ENCODE results near the gene CDC42.

Gene CDC42

DNA sequence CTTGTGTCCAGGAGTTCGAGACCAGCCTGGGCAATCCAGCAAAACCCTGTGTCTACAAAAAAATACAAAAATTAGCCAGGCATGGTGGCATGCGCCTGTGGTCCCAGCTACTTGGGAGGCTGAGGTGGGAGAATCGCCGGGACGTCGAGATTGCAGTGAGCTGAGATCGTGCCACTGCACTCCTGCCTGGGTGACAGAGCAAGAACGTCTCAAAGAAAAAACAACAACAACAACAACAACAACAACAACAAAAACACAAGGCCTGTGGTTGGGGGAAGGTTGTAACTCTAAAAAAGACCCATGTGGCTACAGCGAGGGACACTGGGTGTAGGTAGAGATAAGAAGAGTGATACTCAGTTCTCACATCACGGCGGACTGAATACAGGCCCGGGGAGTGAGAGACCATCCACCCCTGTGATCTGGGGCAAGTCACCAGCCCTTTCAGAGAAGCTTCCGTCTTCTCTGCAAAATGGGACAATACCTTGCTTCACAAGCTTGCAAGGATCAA, 848 bp upstream of the CDC42 start:
- H3K27me3 Mint-ChIP-seq, result no peaks in the 10 kb centered on the region
- H3K4me1 Mint-ChIP-seq, result peaks cover 49% of the 10 kb centered on the region
- H3K4me3 Mint-ChIP-seq, result peak overlapping the region; percentile 86
- H3K36me3 Mint-ChIP-seq, result peaks cover 9% of the 10 kb centered on the region
- peak overlapping the region; percentile 41 for H3K27ac Mint-ChIP-seq
- no peaks in the 10 kb centered on the region for H3K9me3 Mint-ChIP-seq

DNA sequence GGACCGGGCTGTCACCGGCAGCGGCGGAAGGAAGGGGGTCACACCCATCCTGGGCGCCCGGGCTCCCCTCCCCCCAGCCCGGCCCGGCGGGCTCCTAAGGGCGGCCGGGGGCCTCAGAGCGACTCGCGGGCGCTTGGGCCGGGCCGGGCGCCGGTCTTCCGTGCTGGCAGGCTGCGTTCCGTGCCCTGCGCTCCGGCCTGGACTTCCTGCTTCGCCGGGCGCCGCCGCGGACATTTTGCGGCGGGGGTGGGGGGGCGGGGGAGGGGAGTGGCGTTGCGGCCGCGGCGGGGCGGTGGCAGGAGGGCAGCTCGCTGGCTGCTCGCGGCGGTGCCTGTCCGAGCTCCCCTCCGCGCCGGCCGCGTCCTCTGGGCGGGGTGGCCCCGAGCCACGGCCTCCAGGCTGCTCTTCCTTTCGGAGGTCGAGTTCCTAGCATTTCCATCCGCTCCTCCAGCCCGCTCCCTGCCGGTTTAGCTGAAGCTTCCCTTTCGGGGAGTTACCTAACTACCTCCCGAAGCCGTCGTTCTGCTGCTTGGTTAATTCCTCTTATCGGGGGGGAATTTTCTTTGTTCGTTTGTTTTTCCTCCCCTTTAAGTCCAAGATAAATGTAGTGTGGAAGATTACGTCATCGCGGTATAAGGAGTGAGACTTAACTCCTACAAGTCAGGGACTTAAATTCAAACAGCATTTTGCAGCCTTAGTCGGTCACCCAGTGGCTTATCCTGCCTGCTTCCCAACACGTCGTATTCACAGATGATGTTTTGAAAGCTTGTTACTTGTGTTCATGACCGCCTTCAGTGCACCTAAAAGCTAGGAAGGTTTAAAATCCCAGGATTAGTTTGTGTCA, 730 bp downstream of the CDC42 start:
- Mint-ChIP-seq H3K9me3 (no peaks in the 10 kb centered on the region), H3K4me3 (peak overlapping the region; percentile 100), H3K4me1 (peaks cover 56% of the 10 kb centered on the region), H3K27ac (peak overlapping the region; percentile 98), H3K36me3 (peaks cover 12% of the 10 kb centered on the region), H3K27me3 (no peaks in the 10 kb centered on the region)

DNA sequence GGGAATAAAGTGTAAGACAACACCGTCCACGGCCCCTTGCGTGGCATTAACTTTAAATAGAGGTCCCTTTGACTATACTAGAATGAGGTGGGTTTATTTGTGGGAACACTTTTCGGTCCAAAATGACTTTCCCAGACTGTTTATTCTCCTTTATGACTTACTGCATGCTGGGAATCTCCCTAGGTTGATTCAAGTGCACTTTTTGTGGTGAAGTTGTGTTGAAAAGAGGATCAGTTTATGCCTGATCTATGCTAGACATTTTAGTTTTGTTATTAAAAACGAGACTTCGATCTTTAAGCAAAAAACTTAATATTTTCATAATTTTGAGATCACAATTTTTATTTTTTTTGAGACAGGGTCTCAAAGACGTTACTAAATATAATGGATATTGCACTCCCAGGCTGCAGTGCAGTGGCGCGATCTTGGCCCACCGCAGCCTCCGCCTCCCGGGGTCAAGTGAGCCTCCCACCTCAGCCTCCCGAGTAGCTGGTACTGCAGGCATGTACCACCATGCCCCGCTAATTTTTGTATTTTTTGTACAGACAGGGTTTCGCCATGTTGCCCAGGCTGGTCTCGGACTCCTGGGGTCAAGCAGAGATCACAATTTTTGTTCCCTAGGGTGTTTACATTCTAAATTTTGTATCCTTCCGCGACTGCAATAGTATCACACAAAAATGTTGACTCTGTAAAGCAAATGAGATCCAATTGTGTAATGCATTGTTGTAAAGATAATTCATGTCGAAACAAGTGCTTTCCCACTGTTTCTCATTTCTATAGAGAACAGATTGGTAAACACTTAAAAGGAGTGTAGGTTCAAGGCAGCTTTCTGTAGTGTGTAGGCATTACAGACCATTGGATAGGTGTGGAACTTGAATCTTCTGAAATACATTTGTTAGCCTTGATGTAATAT, 1.6 kb downstream of the CDC42 start:
- Mint-ChIP-seq H3K4me3 (peak overlapping the region; percentile 100), H3K9me3 (no peaks in the 10 kb centered on the region), H3K27me3 (no peaks in the 10 kb centered on the region), H3K27ac (peak overlapping the region; percentile 98), H3K36me3 (peaks cover 12% of the 10 kb centered on the region), H3K4me1 (peaks cover 53% of the 10 kb centered on the region)

DNA sequence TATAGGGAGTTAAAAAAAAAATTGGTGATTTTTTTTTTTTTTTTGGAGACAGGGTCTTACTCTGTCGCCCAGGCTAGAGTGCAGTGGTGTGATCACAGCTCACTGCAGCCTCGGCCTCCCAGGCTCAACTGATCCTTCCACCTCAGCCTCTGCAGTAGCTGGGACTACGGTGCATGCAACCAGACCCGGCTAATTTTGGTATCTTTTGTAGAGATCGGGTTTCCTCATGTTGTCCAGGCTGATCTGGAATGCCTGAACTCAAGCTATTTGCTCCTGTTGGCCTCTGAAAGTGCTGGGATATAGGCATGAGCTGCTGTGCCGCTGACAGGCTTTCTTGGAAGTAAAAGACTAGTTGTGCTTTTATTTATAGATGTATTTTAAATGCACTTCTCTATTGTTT, 3.0 kb downstream of the CDC42 start:
- Mint-ChIP-seq H3K9me3 (no peaks in the 10 kb centered on the region), H3K27me3 (no peaks in the 10 kb centered on the region), H3K36me3 (peaks cover 12% of the 10 kb centered on the region), H3K4me3 (peak overlapping the region; percentile 75), H3K4me1 (peaks cover 60% of the 10 kb centered on the region), H3K27ac (peak overlapping the region; percentile 70)

DNA sequence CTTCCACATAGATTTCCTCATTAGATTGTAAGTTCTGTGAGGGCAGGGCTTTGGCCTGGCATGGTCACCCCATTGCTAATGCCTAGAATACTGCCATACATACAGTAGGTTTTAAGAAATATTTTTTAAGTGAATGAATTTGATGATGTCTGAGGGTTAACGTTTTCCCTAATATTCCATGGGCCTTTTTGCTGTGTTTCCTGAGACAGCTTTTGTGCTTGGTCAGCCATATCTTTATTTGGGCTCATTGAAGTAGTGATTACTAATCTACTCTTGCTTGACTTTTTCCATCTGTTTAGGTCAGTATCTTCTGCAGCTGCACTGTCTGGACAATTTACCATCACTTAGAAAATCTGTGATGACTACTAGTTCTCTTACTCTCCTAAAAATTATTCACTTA, 3.5 kb downstream of the CDC42 start:
- peak overlapping the region; percentile 42 for H3K27ac Mint-ChIP-seq
- H3K36me3 Mint-ChIP-seq, result peaks cover 12% of the 10 kb centered on the region
- H3K9me3 Mint-ChIP-seq, result no peaks in the 10 kb centered on the region
- no peaks in the 10 kb centered on the region for H3K27me3 Mint-ChIP-seq
- H3K4me1 Mint-ChIP-seq, result peaks cover 66% of the 10 kb centered on the region
- H3K4me3 Mint-ChIP-seq, result peak overlapping the region; percentile 75

DNA sequence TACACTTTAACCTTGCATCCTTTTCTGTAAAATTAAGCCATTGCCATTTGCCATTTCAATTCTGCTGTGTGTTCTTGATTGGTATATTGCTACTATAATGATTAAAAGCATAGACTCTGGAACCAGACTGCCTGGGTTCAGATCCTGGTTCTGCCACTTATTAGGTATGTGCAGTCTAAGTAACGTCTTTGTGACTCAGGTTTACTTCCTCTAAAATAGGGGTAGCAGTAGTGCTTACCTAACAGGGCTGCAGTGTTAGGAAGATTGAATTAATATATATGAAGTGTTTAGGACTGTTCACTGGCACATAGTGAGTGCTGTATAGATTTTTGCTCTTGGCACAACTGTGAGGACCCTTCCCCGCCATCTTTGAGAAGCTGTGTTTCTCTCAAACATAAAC, 4.4 kb downstream of the CDC42 start:
- H3K27ac Mint-ChIP-seq, result peak overlapping the region; percentile 81
- H3K9me3 Mint-ChIP-seq, result no peaks in the 10 kb centered on the region
- peak overlapping the region; percentile 75 for H3K4me3 Mint-ChIP-seq
- peaks cover 12% of the 10 kb centered on the region for H3K36me3 Mint-ChIP-seq
- no peaks in the 10 kb centered on the region for H3K27me3 Mint-ChIP-seq
- peaks cover 62% of the 10 kb centered on the region for H3K4me1 Mint-ChIP-seq

DNA sequence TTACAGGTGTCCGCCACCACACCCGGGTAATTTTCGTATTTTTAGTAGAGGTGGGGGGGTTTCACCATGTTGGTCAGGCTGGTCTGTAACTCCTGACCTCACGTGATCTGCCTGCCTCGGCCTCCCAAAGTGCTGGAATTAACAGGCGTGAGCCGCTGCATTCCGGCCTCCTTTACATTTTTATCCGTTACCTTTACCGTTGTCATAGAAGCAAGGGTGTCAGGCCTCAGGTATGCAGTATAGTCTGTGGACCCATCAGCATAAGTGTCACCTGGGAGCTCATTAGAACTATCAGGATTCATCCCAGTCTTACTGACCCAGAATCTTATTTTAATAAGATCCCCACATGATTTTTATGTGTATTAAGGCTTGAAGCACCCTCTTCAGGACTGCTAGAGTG, 5.4 kb downstream of the CDC42 start:
- Mint-ChIP-seq H3K4me3 (peak overlapping the region; percentile 47), H3K4me1 (peaks cover 71% of the 10 kb centered on the region), H3K27ac (peak overlapping the region; percentile 70), H3K36me3 (peaks cover 15% of the 10 kb centered on the region), H3K27me3 (no peaks in the 10 kb centered on the region), H3K9me3 (no peaks in the 10 kb centered on the region)

DNA sequence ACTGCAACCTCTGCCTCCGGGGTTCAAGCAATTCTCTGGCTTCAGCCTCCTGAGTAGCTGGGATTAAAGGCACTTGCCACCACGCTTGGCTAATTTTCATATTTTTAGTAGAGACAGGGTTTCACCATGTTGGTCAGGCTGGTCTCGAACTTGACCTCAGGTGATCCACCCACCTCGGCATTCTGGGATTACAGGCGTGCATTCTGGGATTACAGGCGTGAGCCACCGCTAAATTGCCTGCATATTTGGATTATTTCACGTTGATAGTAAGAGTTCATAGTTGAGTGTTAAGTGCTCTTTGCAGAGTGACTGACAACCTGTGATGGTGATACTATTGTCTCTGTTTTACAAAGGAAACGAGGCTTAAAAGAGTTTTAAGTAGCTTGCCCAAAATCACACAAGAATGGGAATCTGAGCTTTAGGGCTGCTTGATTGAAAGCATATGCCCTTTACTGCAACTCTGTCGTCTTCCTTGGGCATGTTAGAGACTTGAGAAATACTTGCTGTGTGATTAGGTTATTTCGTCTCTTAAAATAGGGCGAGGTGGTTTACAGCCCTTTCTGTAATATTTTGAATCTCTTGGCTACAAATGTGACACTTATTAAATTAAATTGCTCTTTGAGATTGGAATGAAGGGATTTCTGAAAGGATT, 12.4 kb downstream of the CDC42 start:
- no peaks in the 10 kb centered on the region for H3K27me3 Mint-ChIP-seq
- no peaks in the 10 kb centered on the region for H3K9me3 Mint-ChIP-seq
- peaks cover 18% of the 10 kb centered on the region for H3K36me3 Mint-ChIP-seq
- peak overlapping the region; percentile 68 for H3K4me3 Mint-ChIP-seq
- peak overlapping the region; percentile 90 for H3K27ac Mint-ChIP-seq
- peaks cover 86% of the 10 kb centered on the region for H3K4me1 Mint-ChIP-seq

DNA sequence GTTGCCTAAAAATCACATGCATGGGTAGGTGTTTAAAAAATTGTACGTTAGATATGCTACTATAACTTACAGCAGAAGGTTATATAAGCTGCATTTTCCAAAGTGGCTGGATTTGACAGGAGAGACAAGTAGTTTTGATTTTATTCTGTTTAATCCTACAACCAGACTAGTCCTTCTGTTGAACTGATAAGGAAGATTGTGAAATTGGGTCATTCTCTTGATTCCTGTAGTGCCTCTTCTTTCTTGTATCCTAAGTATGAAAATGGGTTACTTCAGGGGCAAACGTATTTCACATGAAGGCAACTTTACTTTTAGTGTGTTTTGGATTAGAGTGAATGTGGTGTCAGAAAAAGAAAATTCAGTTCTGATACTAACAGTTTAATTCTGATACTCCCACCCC, 19.0 kb downstream of the CDC42 start:
- no peaks in the 10 kb centered on the region for H3K27me3 Mint-ChIP-seq
- H3K9me3 Mint-ChIP-seq, result no peaks in the 10 kb centered on the region
- H3K4me1 Mint-ChIP-seq, result peaks cover 80% of the 10 kb centered on the region
- H3K4me3 Mint-ChIP-seq, result peak overlapping the region; percentile 49
- peak overlapping the region; percentile 56 for H3K27ac Mint-ChIP-seq
- H3K36me3 Mint-ChIP-seq, result peaks cover 10% of the 10 kb centered on the region

DNA sequence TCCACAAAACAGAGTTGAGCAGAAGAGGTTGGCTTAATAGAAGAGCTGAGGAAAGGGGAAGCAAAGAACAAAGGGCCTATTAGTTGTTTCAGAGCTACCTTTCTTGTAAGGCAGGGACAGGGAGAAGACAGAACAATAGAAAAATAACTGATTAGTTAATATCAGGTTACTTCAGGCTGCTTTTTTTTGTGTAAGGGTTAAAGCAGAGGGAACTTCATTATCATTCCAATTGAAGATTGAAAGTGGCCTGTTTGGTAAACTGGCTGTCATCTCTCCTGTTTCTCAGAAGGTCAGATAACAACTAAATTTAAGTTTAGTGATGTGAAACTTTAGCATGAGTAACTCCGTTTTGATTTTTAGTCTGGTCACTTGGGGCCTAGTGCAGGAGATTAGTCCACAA, 22.3 kb downstream of the CDC42 start:
- H3K36me3 Mint-ChIP-seq, result peaks cover 16% of the 10 kb centered on the region
- H3K9me3 Mint-ChIP-seq, result no peaks in the 10 kb centered on the region
- peak overlapping the region; percentile 71 for H3K27ac Mint-ChIP-seq
- H3K4me1 Mint-ChIP-seq, result peaks cover 86% of the 10 kb centered on the region
- H3K4me3 Mint-ChIP-seq, result peak overlapping the region; percentile 53
- no peaks in the 10 kb centered on the region for H3K27me3 Mint-ChIP-seq

DNA sequence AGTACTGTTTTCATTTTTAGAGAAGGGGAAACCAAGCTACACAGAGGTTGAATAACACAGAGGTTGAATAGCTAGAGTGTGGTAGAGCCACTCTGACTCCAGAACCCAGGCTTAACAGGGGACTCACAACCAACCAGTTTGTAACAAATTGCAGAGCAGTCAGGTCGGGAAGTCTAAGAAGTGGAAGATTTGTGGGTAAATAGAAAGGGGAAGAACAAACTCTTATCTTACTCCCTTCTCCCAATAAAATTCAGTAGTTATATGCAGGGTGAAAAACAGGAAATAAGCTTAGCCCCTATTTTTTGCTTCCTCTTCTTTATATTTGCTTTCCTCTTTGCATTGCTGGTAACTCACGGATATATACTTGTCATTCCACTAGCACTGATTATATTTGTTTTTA, 23.2 kb downstream of the CDC42 start:
- peak overlapping the region; percentile 53 for H3K4me3 Mint-ChIP-seq

DNA sequence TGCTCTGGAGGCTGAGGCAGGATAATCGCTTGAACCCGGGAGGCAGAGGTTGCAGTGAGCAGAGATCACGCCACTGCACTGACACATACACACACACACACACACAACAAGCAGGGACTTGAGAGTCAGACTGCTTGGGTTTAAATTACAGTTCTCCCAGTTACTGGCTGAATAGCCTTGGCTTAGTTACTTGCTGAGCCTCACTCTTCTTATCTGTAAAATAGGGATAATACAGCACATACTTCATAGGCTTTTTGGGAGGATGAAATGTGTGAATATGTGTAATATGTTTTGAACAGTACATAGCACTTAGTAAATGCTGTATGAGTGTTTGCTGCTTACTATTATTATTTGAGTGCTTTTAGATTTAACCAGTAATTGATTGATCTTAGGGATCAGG, 23.8 kb downstream of the CDC42 start:
- Mint-ChIP-seq H3K27me3 (no peaks in the 10 kb centered on the region), H3K36me3 (peaks cover 15% of the 10 kb centered on the region), H3K4me3 (peak overlapping the region; percentile 53), H3K4me1 (peaks cover 93% of the 10 kb centered on the region), H3K27ac (peak overlapping the region; percentile 94), H3K9me3 (no peaks in the 10 kb centered on the region)

More for the DNA sequence above, 23.2 kb downstream of the CDC42 start:
- Mint-ChIP-seq H3K27me3 (no peaks in the 10 kb centered on the region), H3K4me1 (peaks cover 89% of the 10 kb centered on the region), H3K27ac (peak overlapping the region; percentile 80), H3K9me3 (no peaks in the 10 kb centered on the region), H3K36me3 (peaks cover 13% of the 10 kb centered on the region)

DNA sequence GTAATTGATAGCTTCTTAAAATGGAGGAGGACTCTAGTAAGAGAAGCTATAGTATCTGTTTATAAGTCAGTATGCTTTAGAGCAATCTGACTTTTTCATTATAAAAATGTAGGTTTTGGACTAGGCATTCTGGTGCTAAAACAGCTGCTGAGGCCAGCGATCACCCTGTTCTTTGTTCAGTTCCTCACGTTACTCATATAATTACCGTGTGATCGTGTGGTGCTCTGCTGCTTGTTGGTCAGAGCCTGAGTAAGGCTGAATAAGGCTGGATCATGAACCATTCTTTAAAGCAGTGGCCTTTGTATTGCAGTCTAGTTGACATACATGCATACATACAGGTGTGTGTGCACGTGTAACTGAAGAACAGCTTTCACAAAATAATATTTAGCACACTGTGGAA, 25.2 kb downstream of the CDC42 start:
- Mint-ChIP-seq H3K36me3 (peaks cover 22% of the 10 kb centered on the region), H3K4me1 (peaks cover 91% of the 10 kb centered on the region), H3K27me3 (no peaks in the 10 kb centered on the region), H3K27ac (peak overlapping the region; percentile 79), H3K9me3 (no peaks in the 10 kb centered on the region), H3K4me3 (peak overlapping the region; percentile 42)

DNA sequence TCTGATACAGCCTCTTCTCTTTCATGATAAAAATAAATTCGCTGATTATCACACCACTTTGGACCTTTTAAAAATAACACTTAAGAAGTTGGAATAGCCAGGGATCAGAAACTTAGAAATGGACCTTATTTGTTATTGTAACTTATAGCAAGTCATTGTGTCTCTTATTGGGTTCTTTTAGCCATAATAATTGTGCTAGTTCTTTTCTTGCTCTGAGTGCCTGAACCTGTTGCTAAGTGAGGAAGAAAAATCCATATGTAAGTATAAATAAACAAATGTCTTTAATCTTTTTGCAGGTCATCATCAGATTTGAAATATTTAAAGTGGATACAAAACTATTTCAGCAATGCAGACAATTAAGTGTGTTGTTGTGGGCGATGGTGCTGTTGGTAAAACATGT, 25.6 kb downstream of the CDC42 start:
- Mint-ChIP-seq H3K4me1 (peaks cover 87% of the 10 kb centered on the region), H3K4me3 (peak overlapping the region; percentile 42), H3K9me3 (no peaks in the 10 kb centered on the region), H3K36me3 (peaks cover 22% of the 10 kb centered on the region), H3K27me3 (no peaks in the 10 kb centered on the region), H3K27ac (peak overlapping the region; percentile 69)

DNA sequence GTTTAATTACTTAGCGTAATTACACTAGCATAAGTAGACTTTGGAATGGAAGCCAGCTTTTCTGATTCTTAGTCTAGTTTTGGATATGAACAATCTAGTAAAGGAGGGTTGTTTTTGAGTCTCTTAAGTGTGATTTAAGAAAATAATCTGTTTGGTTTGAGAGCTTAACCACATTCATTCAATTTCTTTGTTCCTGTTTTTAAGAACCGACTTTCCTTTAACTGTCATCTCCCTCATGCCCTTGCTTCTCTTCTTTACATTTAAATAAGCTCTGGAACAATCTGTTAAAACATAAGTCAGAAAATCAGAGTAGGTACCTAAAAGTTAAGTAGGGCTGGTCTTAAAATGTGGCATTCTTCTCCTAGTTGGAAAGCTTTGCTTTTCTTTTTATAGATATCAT, 27.7 kb downstream of the CDC42 start:
- Mint-ChIP-seq H3K4me3 (no peak overlapping the region), H3K27me3 (no peaks in the 10 kb centered on the region), H3K27ac (no peak overlapping the region), H3K4me1 (peaks cover 90% of the 10 kb centered on the region), H3K36me3 (peaks cover 28% of the 10 kb centered on the region), H3K9me3 (no peaks in the 10 kb centered on the region)
